GM21526 (cell line): ENCODE data around the gene ZNF98.

Experiments used
- ATAC-seq: cut with Tn5 transposase; IDR thresholded peaks from one replicate; pipeline ENCODE4 v1.9.1; 2021; ENCODE audit warnings: moderate library complexity; ENCODE audit not compliant: unreplicated experiment, low FRiP score

ZNF98 gene

GRCh38 chr19:22422211-22422610 lies at the start of gene ZNF98:
TSS of gene ZNF98 (minus strand) at chr19:22422346. CDS start at chr19:22422224, 122 bp downstream.
- no peak for ATAC-seq

- ATAC-seq, result no peak
Observed at GRCh38 chr19:22446605-22447004, 24.5 kb upstream of the ZNF98 start.

- ATAC-seq, result no peak
Observed at GRCh38 chr19:22438011-22438410, 15.9 kb upstream of the ZNF98 start.

- no peak for ATAC-seq
Observed at GRCh38 chr19:22427960-22428913, 6.1 kb upstream of the ZNF98 start.

GRCh38 chr19:22427547-22427946 lies 5.4 kb upstream of the ZNF98 start:
- no peak for ATAC-seq

GRCh38 chr19:22426901-22427300 lies 4.8 kb upstream of the ZNF98 start:
- ATAC-seq, result no peak

GRCh38 chr19:22421797-22422196 lies 349 bp downstream of the ZNF98 start:
- ATAC-seq, result no peak

- ATAC-seq, result no peak
Observed at GRCh38 chr19:22354665-22355064, 67.5 kb downstream of the ZNF98 start.
